NCI-H446 (cell line): ENCODE results near the gene WNK2.

ENCODE experiments used
- DNase-seq, 2 experiments: peaks; one replicate each; lab custom pipeline; 2025; lab: John Stamatoyannopoulos, UW

Gene WNK2

DNA sequence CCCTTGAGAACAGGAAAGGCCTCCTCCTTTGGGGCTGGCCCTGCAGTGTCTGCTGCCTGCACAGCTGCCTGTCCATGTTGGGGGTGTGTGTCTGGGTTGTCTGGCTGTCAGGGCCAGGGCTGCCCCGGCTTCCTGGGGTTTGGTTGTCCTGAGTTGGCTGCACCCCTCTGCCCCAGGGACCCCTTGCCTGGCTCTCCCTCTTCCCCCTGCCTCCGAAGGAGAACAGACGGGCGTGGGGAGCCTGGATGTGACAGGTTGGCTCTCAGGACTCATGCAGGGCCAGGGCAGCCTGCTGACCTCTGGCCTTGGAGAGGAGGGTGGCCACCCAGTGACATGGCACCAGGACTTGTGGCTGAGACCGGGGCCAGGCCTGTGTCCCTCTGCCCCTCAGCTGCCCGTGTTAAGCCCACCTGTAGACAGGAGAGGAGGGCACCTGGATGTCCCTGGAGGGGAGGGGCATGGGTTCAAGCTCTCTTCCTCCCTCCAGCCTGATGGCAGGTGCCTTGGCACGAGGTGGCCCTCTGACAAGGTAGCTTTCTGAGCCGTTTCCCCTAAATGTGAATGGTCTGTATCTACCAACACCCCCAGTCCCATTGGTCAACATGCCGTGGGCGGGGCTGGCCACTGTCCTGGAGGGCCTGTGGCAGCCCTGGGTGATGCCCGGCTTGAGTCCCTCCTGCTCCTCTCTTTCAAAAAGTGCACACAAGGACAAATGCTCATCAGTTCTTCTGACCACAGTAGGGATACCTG, 34.9 kb downstream of the WNK2 start:
- no peak for DNase-seq

DNA sequence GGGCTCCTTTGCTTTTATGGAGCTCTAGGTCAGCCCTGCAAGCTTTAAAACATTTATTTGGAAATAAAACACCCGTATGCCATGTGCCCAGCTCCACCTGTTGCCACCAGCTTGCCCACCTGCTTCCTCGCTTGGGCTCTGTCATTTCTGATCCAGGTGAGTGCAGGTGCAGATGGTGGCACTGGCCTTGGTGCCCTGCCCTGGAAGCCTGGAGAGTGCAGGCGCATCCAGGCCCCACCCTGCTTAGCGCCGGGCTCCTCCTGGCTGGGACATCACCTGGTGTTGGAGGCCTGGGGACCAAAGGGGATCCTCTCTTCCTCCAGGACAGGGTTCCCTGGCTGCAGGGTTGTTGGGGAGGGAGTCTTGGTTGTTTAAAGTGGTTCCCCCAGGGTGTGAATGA, 35.8 kb downstream of the WNK2 start:
- no peak for DNase-seq

DNA sequence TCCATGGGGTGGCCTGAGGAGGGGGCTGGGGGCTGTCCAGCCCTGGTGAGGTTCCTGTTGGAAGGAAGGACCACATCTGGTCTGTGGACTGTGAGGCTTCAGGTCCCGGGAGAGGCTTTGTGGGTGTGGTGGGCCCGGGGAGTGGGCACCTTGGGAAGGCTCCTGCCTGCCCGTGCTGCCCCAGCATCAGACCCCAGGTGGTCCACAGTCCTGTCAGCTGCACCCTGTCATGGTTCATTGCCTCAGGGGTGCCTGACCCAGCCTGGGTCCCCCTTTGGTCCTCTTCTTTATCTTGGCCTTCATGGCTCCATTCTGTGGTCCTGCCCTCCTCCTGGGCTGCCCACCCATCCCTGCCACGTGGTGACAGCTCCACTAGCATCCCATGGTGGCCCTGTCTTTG, 36.7 kb downstream of the WNK2 start:
- no peak for DNase-seq

DNA sequence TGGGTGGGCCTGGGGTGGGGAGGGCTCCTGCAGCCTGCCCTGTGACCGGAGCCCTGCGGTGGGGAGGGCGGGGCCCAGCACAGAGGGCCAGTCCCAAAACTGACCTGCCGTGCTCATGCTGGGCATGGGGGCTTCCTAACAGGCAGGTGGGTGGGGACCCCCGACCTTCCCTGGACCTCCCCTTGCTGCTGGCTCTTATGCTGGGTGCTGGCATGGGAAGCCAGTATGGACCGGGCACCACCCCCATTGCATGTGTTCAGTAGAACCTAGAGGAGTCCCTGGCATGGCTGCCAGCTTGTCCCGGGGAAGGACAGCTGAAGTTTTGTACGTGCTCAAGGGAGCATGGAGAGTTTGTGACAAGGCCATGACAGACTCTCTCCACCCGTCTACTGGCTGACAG, 37.1 kb downstream of the WNK2 start:
- no peak for DNase-seq

DNA sequence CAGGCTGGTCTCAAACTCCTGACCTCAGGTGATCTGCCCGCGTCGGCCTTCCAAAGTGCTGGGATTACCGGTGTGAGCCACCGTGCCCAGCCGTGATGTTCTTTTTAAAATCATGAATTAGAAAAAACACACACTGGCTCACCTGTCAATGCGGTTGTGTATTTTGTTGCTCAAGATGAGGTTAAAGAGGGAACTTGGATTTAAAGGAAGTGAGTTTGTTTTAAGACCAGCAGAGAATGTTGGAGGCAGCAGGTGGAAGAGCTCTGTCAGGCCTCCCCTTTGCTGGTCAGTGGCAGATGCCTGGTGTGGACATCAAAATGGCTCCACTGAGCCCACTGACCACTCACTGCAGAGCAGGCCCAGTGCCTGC, 38.9 kb downstream of the WNK2 start:
- no peak for DNase-seq

DNA sequence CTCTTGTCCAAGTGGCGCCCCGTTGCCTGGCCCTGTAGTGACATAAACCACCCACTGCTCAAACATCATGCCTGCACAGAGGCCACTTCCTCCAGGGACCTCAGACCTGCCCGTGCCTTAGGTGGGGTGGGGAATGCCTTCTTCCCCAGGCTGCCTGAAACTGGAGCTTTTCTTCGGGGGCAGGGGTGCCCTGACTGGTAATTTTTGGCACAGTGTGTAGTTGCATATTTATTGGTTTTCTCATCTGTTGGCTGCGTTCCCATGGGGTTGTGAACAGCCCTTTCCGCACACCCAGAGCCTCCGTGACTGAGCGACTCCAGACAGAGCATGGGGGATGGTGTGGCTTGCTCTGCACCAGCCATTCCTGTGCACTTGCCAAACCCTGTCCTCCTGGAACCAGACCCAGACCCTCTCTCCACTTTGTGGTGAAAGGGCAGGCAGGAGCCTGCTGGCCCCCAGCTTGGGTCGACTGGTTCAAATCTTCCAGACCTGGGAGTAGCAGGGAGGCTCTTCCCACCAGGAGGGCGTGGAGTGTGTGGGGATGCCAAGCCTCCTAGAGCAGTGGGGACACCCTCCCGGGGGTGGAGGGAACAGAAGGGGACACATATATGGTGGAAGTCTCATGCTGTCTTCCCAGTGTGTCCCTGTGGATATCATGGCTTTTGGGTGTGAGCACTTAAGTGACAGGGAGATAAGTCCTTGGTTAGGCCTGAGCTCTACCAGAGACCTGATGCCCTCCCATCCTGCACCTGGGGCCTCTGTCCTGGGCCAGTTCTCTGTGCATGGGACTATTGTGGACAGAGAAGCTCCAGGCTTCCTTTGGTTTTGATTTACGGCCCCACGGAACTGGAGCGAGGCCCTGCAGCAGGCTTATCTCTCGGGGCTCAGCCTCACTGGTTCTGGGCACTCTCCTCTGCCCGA, 39.6 kb downstream of the WNK2 start:
- peak; percentile 18 to 66 for DNase-seq

DNA sequence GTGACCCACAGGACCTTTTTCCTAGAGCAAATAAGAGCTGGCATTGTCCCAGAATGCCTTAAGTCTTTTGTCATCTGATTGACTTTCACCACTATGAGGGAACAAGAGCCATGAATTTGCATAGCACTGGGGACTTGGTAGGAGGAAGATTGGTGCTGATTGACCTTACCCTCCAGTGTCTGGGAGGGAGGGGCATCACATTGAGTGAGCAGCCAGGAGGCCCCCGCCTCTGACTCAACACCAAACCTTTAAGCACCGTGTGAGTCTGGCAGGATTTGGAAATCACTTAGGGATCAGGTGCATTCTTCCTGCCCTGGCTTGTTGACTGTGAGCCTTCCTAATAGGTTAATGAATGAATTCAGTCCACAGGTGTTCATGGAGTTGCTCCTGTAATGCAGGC, 40.7 kb downstream of the WNK2 start:
- no peak for DNase-seq

DNA sequence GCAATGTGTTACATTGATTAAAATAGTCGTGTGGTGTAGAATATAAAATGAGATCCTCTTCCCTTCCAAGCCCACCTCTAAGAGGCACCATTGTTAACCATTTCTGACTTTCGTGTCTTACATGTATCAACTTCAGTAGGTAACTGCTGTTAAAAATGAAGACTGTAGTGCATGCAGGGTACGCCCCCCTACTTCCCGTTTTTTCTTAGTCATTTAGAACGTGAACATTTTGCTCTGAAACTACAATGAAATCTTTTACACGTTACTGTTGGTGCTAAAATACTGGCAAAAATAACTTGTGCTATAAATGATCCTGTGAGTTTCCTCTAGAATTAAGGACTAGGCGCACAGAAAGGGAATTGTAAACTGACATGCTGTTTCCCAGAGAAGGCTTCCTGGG, 41.5 kb downstream of the WNK2 start:
- DNase-seq, result no peak

DNA sequence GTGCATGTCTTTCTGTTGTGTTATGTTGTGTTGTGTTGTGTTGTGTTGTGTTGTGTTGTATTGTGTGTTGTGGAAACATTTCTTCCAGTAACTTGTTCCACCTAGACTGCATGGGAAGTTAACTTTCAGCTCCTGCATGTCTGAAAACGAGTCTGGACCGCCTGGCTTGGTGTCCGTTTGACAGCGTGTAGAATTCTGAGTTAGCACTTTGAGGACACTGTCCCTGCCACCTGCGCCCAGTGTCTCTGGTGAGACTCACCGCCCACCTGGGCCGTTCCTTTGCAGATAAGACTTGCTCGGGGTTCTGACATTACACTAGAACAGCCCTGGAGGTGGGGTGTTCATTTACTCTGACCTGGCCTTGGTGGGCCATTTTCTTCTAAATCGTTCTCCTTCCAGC, 42.0 kb downstream of the WNK2 start:
- no peak for DNase-seq

DNA sequence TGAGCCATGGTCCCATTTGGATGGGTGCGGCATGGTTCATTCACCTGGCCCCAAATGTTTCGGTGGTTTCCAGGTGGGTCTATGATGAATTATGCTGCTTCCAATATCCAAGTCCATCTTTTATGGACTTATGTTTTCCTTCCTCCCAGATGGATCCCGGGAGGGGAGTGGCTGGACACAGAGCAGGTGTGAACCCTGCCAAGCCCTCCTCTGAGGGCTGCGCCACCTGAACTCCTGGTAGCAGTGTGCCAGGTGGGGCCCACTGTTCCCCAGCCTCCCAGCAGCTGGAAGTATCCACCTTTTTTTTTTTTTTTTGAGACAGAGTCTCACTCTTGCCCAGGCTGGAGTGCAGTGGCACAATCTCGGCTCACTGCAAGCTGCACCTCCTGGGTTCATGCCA, 42.9 kb downstream of the WNK2 start:
- DNase-seq, result no peak

DNA sequence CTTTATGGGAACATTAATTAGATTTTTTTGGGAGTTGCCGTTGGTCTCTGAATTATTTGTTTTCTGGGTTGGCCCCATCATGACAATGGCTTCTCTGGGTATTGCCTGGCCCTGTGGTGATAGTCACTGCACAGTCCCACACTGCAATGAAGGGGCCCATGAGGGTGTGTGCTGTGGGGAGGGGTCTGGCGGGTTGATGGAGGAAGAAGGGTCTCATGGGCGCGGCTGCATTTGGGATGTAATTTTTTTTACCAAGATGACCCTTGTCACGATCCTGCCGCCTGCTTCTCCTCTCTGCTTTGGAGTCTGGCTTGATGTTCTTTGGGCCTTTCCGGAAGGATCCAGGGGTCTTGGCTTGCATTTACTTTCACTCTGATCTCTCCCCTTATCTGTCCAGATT, 44.1 kb downstream of the WNK2 start:
- no peak for DNase-seq

DNA sequence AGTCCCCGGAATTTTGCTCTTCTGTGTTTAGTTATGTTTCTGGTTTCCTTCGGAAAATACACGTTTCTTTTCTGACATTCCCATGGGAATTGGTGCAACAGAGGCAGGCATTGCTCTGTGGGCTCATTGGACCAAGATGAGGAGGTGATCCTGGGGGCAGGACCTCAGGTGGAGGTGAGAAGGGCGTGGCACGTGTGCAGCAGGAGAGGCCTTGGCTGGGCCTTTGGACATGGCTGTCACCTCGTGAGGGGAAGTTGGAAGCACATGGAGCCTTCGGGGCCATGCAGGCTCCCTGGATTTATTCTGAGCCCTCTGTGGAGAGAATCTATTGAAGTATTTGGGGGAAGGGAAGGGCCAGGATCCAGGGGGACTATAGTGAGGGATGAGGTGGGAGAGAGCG, 44.5 kb downstream of the WNK2 start:
- DNase-seq, result no peak

DNA sequence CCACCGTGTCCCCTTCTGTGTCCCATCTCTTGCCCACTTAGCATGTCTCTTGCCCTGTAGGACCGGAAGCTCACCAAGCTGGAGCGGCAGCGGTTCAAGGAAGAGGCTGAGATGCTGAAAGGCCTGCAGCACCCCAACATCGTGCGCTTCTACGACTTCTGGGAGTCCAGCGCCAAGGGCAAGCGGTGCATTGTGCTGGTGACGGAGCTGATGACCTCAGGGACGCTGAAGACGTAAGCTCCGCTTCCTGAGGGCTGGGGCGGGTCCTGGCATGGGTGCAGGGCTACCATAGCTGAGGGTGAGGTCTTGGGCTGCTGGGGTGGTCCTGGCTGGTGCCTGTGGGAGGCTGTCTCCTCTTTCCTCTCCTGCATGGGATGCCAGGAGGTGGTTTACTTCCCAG, 45.7 kb downstream of the WNK2 start:
- no peak for DNase-seq

DNA sequence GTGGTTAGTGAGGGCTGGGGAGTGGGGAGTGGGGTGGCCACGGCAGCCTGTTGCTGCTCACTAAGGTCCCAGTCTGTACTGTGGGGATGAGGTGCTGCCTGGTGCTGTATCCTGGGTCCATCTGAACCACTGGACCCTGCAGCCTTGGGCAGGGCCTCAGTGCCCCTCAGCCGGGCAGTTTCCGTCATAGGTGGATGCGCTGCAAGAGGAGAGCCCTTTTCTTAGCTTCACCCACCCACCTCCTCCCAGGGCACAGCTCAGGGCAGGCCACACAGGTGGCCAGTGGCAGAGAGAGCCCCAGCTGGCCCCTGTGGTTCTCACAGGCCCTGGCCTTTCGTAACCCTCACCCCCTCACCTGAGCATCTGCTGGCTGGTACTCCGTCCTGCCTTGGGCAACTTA, 46.2 kb downstream of the WNK2 start:
- DNase-seq, result no peak

DNA sequence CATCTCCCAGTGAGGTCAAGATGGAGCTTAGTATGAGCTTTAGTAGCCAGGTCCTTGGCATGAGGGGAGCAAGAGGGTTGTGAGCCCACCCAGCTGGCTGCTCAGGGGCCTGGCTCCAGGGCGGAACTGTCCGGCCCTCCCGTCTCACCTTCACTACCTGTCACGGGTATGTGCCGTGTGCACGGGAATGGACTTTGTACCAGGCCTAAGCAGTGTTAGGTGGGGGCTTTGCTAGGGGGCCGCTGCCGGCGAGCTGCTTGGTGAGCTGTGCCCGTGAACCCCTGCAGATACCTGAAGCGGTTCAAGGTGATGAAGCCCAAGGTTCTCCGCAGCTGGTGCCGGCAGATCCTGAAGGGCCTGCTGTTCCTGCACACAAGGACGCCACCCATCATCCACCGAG, 46.7 kb downstream of the WNK2 start:
- DNase-seq, result no peak

DNA sequence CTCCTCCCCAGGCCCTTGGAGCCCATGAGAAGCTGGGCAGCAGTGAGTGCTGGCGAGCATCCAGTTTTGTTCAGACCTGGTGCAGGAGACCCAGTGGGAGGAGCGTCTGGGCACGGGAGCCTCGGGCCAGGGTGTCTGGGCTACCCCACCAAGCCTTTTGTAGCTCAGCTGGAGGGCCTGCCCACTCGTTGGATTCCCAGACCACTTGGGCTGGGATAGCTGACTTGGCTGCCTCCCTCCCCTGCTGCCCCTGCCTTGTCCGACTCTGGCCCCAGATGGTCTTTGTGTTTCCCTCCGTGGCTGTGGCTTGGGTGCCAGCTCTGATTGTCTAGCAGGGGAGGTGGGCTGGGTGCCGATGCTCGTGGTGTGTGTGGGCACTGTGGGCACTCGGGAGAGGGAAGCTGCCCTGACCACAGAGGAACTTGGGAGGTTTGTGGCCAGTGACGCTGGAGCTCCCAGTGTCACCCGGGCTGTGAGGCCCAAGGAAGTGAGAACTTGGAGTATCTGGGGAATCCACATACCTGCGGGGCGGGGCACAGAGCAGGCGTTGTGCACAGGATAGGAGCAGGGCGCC, 47.3 kb downstream of the WNK2 start:
- DNase-seq, result peak in 1 of 2 experiments; percentile 22

DNA sequence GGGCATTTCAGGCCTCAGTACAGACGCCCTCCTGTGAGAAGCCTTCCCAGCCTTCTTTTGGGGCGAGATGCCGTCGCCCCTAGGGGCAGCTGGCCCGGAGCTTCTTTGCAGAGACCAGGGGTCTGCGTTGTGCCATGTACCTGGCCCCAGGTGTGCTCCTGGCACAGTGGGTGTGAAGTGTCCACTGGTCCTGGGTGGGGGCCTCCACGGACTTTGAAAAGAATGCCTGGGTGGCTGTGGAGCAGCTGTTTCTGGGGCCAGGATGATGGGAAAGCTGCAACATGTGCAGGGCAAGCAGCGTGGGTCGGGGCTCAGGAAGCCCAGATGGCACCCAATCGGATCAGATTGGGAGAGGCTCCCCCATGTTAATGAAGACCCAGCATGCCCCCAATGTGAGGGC, 47.8 kb downstream of the WNK2 start:
- DNase-seq, result no peak

DNA sequence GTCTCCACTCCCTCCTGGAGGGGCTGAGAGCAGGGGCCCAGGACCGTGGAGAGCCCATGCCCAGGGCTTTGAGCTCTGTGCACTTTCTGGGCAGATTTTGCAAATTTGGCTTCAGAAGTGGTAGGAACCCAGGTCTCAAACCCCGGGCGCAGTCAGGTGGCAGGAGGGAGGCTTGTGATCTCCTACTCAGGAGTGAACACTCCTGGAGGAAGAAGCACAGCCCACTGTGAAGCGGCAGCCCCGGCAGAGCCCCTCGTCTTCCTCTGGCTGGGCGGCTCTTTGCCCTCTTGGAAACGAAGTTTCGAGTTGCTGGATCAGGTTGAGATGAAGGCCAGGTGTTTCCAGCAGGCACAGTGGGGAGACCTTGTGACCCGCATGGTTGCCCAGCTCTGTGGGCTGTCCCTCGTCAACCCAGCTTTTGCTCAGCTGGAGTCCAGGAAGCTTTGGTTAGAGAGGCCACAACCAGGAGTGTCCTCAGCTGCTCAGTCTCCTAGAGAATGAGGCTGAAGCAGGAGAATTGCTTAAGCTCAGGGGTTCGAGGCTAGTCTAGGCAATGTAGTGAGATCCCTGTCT, 48.5 kb downstream of the WNK2 start:
- DNase-seq, result no peak

DNA sequence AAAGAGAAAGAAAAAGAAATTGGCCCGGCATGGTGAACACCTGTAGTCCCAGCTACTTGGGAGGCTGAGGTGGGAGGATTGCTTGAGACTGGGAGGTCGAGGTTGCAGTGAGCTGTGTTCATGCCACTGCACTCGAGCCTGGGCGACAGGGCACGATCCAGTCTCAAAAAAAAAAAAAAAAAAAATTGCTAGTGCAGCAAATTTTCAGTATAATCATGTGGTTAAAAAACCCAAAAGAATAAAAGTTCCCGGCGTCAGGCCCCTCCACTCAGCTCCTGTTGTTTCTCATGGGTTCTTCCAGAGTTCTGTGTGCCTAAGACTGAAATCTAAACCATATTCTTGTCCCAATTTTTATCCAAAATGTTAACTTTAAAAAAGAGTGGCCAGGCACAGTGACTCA, 49.1 kb downstream of the WNK2 start:
- no peak for DNase-seq

DNA sequence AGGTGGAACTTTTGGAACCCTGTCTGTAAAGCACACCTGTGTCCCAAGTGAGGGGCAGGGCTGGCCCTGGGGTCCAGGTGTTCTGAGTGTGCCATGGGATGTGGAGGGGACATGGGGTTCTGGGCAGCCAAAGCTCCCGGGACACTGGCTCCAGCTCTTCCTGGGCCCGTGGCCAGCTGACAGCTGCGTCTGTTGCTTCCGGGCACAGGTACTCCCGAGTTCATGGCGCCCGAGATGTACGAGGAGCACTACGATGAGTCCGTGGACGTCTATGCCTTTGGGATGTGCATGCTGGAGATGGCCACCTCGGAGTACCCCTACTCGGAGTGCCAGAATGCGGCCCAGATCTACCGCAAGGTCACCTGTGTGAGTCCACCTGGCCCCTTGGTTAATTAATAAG, 50.7 kb downstream of the WNK2 start:
- DNase-seq, result no peak

DNA sequence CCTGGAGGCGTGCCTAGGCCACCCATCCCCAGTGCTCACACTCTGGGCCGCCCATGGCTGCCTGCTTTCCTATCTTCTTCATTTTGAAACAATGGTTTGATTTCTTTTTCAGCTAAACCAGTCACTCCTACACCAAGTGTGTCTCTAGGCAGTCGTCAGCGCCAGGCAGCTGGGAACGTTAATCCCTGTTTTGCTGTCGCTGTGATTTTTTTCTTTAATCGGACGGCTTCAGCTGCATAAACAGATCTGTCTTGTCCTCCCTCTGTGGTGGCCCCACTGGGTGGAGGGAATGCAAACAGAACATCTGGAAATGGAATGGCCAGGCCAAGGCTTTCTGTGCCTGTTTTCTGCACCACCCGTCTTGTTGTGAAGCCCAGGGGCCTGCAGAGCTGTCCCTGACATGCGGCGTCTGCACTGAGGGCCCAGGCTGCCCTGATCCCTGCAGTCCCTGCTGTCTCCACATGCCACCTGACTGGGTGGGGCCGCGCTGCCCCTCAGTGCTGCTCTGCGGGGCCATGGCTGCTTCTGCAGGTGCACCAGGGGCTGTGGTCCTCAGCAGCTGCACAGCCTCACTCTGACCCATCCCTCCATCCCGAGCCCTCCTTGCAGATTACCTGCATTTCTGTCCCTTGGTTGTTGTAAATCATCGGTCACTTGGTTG, 51.5 kb downstream of the WNK2 start:
- DNase-seq, result no peak

DNA sequence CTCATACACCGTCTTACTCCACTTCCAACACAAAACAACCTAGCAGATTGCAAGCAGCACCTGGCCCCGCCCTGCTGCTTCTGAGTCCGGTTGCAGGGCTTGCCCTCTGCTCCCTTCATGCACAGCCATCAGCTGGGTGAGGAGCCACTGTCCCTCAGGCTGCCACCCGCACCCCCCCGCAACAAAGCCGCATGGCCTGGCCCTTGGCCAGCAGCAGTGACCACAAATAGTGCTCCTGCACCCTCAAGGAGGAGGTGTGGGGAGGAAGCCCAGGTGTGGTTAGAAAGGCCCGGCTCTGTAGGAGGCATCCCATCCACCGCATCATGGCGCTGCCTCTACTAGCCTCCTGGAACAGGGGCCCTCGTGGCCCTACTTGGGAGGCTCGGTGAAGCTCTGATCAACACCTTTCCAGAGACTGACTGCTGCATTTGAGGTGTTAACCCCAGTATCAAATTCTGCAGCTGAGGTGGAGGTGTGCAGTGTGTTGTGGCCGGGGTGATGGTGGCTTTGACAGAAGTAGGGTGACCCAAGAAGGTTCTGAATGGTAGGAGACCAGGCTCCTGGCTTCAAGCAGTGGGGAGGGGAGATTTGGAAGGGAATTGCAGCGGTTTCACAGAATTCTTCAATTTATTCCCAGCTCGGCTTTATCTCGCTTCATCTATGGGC, 52.7 kb downstream of the WNK2 start:
- DNase-seq, result no peak
